HG03439 (cell line): ENCODE data around the gene TCAF2.
"Not testable (repeated sequence)": the region's sequence is repeated elsewhere in the genome, so short reads cannot be mapped to it uniquely, and the experiment has no call there.

Experiments
- ATAC-seq: cut with Tn5 transposase; IDR thresholded peaks from one replicate; pipeline ENCODE4 v1.9.1; 2021; ENCODE audit warnings: mild to moderate bottlenecking, moderate library complexity; ENCODE audit not compliant: unreplicated experiment

The TCAF2 gene

GRCh38 chr7:143620646-143621045, at the start of gene TCAF2:
TSS of gene TCAF2 (plus strand) at chr7:143620974.
- ATAC-seq: peak; percentile 90

GRCh38 chr7:143571501-143571900, 49.3 kb upstream of the TCAF2 start, which contains the start of gene CTAGE15:
TSS of gene CTAGE15 (plus strand) at chr7:143571801. CDS start at chr7:143571818, 17 bp downstream.
- not testable (repeated sequence) for ATAC-seq

- not testable (repeated sequence) for ATAC-seq
These were observed 32.6 kb upstream of the TCAF2 start for GRCh38 chr7:143588183-143588582.

GRCh38 chr7:143589897-143590296, 30.9 kb upstream of the TCAF2 start:
- not testable (repeated sequence) for ATAC-seq

- not testable (repeated sequence) for ATAC-seq
These were observed 22.7 kb upstream of the TCAF2 start for GRCh38 chr7:143598086-143598485.

GRCh38 chr7:143603549-143603948, 17.2 kb upstream of the TCAF2 start:
- ATAC-seq: not testable (repeated sequence)

- ATAC-seq: not testable (repeated sequence)
These were observed 14.7 kb upstream of the TCAF2 start for GRCh38 chr7:143606088-143606487.

- ATAC-seq: not testable (repeated sequence)
These were observed 5.2 kb upstream of the TCAF2 start for GRCh38 chr7:143615545-143615944.

GRCh38 chr7:143617204-143617603, 3.6 kb upstream of the TCAF2 start:
- not testable (repeated sequence) for ATAC-seq

GRCh38 chr7:143620058-143620457, 716 bp upstream of the TCAF2 start:
- ATAC-seq: peak; percentile 19

GRCh38 chr7:143621175-143621574, 401 bp downstream of the TCAF2 start:
- ATAC-seq: peak; percentile 41

- peak; percentile 29 for ATAC-seq
These were observed 1.4 kb downstream of the TCAF2 start for GRCh38 chr7:143622130-143622529.

- ATAC-seq: not testable (repeated sequence)
These were observed 9.9 kb downstream of the TCAF2 start for GRCh38 chr7:143630653-143631052.

- ATAC-seq: not testable (repeated sequence)
These were observed 11.7 kb downstream of the TCAF2 start for GRCh38 chr7:143632506-143632905.

GRCh38 chr7:143633013-143633618, 12.3 kb downstream of the TCAF2 start:
- not testable (repeated sequence) for ATAC-seq

- ATAC-seq: not testable (repeated sequence)
These were observed 14.8 kb downstream of the TCAF2 start for GRCh38 chr7:143635364-143636240.

- peak; percentile 64 for ATAC-seq
These were observed 18.6 kb downstream of the TCAF2 start for GRCh38 chr7:143639372-143639771.

- not testable (repeated sequence) for ATAC-seq
These were observed 19.9 kb downstream of the TCAF2 start for GRCh38 chr7:143640528-143641189.

- ATAC-seq: not testable (repeated sequence)
These were observed 25.8 kb downstream of the TCAF2 start for GRCh38 chr7:143646598-143646997.

GRCh38 chr7:143649902-143650301, 29.1 kb downstream of the TCAF2 start:
- not testable (repeated sequence) for ATAC-seq

- ATAC-seq: not testable (repeated sequence)
These were observed 29.7 kb downstream of the TCAF2 start for GRCh38 chr7:143650447-143650846.
